Measurements from ENCODE around the gene ERVV-1.

- TF ChIP-seq POLR2AphosphoS5 (IDR thresholded peaks at IDR 0.05; ENCODE audit: borderline replicate concordance, low read depth, low read length) (no peak), EZH2 (IDR thresholded peaks at IDR 0.05) (no peak), FOXP2 (optimal IDR thresholded peaks at IDR 0.05; ENCODE audit: control extremely low read depth, extremely low read length, insufficient read depth) (no peak)
These were observed 18.0 kb upstream of the ERVV-1 start for GRCh38 chr19:52995711-52996110.
